Measurements from ENCODE around the gene PDK2.

The PDK2 gene

GRCh38 chr17:50117202-50118051 lies 22.3 kb downstream of the PDK2 start:
- DNase-seq (ENCODE audit: low read depth in 2 of 2): peak; percentile 27 to 38

DNA sequence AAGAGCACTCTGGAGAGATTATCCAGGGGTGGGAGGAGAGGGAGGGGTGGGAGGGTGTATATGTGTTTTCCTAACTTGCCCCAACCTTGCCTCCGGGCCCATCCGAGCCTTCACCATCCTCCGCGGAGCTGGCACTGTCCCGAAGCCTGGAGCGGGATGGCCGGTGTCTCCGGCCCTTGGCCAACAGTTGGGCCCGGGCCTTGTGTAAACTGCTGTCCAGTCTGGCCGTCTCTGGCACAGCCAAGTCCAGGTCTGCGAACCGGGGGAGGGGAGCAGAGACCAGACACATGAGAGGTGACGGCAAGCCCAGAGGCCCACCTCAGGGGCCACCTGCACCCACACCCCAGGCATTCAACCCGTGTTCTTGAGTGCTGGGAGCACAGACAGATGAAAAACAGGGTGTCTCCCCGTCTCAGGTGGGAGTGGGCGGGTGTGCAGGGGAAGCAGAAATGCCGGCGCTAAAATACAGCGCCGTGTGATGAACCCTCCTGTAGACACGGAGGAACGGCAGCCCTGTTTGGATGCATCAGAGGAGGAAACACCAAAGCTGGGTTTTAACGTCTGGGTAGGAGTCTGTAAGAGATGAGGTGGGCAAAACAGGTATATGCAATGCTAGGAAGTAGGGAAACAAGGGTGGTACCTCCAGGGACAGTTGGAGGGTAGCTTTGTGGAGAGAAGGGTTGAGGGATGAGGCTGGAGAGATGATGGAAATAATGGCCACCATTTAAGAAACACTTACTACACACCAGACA lies 23.1 kb downstream of the PDK2 start:
- DNase-seq (ENCODE audit: low read depth in 2 of 2): no peak

DNA sequence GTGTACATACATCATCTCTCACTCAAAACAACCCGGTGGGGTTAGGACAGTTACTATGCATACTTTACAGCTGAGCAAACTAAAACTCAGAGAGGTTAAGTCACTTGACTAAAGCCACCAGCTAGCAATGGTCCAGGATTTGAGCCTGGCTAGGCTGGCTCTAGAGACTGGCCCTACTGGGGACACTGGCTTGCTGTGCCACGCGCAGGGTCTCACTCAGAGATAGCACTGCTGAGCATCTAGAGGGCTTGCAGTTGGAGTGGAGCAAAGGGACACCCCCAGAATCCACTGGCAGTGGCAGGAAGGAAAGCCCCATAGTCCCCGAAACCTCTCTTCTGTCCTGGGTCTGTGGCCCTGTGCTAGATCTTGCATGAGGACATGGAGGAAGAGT lies 23.7 kb downstream of the PDK2 start:
- DNase-seq (ENCODE audit: low read depth in 2 of 2): no peak

DNA sequence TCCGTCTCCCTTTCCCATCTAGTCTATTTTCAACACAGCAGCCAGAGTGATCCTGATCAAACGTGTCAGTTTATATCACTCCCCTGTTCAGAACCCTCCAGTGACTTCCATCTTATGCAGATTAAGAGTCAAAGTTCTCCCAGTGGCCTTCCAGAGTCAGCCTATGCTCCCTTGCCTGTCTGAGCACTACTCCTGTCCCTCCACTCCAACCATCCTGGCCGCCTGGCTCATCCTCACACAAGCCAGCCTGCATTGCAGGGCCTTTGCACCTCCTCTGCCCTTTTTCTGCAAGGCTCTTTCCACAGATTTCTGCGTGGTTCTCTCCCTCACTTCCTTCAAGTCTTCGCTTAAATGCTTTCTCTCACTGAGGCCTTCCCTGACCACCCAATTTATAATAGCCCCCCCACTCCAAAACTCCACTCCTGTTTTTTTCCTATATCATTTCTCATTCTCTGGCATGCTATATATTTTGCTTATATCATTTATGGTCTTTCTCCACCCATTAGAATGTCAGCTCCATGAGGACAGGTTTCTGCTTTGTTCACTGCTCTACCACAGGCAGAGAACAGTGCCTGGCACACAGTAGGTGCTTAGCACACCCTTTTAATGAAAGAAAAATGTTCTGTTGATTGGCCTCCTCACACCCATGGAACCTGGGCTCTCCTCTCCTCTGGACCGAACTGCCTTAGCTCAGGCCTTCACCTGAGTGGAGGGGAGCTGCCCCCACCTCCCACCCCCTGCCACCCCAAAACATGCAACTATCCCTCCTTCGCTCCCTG lies 25.5 kb downstream of the PDK2 start:
- DNase-seq (ENCODE audit: low read depth in 2 of 2): no peak

GRCh38 chr17:50122945-50123344 lies 27.8 kb downstream of the PDK2 start:
- no peak for DNase-seq (ENCODE audit: low read depth in 2 of 2)

DNA sequence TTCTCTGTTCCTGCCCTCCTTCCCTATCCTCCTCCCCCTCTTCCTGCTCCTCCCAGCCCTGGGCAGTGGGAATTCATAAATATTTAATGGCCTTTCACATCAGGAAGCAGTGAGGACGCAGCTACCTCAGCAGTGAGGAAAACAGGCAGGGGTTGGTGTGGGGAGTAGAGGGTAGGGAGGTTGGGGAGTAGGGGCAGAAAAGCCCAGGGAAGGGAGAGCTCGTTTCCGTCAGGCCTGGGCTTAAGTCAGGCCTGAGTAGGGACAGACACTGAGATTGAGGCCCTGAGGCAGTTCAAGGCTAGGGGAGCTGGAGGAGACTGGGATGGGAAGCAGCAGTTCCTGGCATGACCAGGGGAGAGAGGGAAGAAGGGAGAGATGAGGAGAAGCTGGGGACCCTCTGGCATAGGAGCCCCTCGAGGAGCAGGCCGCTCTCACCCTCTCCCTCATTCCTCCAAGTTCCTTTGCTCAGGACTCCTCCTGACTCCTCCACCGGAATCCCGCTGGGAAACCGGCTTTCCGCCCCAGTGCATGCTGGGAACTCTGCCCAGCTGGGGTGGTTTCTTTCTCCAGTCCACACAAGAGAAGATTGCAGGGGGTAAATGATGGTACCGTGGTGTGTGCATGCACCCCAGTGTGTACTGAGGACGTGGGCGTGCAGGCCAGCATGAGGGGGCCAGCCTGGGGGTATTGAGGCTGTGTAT lies 28.6 kb downstream of the PDK2 start:
- DNase-seq (ENCODE audit: low read depth in 2 of 2): no peak

DNA sequence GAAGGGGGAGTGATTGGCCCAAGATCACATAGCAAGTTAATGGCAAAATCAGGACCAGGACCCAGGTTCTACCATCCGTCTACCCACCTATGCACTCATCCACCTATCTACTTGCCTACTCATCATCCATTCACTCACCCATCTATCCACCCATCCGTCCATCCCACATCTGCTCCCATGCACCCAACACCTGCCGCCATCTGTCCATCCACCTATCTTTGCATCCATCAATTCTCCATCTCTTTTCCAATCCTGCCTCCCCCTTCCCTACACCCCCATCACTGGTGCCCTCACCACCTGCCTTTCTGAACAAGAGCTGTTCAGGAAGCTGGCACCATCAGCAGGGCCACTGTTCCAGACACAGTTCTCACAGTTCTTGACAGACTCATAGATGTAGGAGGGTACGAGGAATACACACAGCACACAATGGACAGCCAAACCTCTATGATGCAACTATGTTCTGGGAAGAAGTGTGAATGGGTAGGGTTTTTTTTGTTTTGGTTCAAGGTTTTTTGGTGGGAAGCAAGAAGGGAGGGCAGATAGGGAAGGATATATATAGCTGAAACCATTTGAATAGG lies 30.4 kb downstream of the PDK2 start:
- DNase-seq (ENCODE audit: low read depth in 2 of 2): no peak

GRCh38 chr17:50127697-50128361 lies 32.7 kb downstream of the PDK2 start:
- no peak for DNase-seq (ENCODE audit: low read depth in 2 of 2)

DNA sequence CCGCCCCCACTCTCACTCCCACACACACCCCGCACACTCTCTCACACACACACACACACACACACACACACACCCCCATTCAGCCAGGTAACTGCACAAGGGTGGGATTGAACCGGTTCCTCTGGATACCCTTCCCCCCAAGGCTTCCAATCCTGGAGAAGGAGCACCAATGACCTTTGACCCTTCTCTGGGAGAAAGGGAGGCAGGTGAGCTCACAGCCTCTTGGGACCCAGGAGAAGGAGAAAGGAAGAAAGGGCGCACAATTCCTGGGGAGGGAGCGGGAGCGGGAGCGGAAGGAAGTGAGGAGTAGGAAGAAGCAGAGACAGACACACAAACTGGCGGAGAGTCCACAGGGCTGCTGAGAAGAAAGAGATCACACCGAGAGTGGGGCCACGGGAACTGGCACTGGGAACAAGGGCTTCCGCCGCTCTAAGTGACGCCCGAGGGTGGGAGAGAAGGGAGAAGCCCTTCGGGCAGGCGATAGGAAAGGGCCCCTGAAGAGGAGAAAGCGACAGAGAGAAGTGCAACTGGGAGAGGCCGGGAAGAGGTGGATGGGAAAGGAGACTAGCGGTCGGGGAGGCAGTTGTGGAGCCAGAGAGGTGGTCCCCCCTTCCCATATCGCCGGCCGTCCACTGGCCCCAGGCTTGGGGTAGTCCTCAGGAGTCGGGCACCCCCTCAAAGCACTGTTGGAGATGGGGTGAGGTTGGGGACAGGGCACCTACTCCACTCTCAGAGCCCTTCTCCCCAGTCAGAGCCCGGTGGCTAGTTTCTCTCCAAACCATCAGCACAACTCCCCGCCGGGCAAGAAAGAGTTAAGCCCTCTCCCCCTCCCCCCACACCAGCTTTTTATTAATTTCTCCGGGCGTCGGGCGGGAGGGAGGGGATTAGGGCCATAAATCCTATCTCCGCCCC lies 33.5 kb downstream of the PDK2 start:
- no peak for DNase-seq (ENCODE audit: low read depth in 2 of 2)

GRCh38 chr17:50129353-50129727 lies 34.2 kb downstream of the PDK2 start:
- no peak for DNase-seq (ENCODE audit: low read depth in 2 of 2)

DNA sequence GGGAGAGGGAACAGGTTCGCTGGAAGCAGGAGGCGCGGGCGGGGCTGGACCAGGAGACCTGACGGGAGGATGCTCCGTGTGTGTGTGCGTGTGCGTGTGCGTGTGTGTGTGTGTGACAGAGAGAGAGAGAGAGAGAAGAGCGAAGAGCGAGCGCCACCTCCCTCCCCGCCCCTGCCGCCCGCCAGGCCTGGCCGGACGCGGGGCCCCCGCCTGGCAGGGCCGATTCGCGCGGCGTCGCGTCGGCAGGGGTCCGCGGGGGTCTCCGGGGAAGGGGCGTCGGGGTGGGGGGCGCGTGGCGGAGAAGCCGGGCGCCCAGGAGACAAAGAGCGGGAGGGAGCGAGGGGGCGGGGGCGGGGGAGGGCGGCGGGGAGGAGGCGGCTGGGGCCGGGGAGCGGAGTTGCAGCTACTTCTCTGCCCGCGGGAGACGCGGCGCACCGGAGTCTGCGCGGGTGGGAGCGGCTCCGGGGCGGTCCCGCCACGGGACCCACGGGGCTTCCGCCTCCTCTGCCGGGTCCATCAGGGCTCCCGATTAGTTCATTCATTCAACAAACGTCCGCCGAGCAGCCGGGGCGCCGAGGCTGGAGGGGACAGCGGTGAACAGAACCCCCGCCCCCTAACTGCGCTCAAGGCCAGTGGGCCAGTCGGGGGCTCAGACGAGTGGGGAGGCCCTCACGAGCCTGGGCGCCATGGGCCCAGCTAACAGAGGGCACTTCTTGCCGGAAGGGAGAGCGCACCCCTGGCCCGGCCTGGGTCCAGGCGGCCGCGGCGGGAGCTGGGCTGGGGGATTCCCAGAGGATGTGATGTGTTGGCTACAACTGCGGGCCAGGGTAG lies 34.8 kb downstream of the PDK2 start, which contains the start of gene SAMD14:
SAMD14 (minus strand) TSS at position 433 of the 831 bp plus-strand sequence. CDS start 5,201 bp downstream, outside the sequence.
- no peak for DNase-seq (ENCODE audit: low read depth in 2 of 2)

DNA sequence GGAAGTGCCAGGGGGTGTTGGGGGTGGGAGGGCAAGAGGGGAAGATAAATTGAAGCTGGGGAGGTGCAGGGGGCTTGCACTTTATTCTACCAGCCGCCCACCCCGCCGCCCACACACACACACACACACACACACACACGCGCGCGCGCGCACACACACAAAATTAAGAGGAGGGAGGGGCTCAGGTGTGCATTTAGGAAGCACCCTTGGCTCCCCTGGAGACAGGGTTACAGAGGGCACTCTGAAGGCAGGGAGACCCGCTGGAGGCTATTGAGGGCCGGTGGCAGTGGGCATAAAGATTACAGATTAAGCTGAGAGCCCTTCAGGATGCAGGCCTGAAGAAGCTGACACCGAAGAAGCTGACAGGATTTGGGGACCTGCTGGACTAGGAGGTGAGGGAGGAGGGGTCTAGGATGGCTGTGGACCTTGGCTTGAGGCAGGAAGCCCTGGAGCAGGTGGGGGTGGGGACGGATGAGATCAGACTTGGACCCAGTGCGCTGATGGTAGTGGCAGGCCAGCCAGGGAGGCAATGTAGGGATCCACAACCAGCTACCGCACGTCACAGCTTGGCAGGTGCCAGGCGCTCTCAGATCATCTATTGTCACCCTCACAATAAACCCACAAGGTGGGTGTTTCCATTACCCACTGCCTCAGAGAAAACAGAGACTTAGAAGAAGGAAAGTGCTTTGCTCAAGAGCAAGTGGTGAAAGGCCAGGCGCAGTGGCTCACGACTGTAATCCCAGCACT lies 35.6 kb downstream of the PDK2 start:
- no peak for DNase-seq (ENCODE audit: low read depth in 2 of 2)

DNA sequence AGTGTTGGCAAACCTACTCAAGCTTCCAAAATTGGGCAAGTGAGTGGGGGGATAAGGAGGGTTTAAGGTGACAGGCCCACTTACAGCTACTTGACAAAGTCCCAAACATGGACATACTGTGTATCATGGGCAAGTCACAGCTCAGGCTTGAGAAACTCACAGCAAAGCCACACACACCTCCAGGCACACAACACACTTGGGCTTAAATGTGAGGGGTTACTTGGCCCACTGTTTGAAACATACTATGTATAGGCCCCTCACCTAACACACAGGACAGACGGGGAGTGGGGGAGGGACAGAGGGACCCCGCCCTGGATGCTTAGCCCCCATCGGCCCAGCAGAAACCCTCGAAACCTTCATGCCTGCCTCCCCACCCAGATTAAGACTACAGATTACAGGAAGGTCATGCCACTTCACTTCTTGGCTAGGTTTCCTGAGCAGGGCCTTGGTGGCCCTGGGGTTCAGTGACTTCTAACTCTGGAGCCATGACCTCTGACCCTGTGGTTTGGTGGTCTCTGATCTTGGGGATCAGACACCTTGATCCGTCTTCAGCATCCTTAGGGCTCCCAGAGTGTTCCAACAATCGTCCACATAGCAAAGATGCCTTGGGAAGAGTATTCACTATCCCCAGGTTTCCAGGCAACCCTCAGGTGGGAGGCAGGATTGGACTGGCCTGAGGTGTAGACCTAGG lies 37.1 kb downstream of the PDK2 start:
- DNase-seq (ENCODE audit: low read depth in 2 of 2): no peak

- DNase-seq (ENCODE audit: low read depth in 2 of 2): no peak
Observed at GRCh38 chr17:50133028-50133768, 38.0 kb downstream of the PDK2 start.

DNA sequence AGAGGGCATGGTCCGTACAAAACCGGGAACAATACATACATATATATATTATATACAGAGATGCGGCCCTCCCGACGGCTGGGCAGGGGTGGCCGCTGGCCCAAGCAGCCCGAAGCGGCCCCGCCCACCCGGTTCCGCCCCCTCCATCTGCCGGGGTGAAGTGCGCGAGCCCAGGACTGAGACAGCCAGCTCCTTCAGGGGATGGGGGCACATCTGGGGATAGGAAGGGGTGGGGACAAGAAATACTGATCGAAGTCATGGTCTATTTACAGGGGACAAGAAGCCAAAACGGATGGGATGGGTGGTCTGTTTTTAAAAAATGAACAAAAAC lies 38.6 kb downstream of the PDK2 start:
- no peak for DNase-seq (ENCODE audit: low read depth in 2 of 2)

DNA sequence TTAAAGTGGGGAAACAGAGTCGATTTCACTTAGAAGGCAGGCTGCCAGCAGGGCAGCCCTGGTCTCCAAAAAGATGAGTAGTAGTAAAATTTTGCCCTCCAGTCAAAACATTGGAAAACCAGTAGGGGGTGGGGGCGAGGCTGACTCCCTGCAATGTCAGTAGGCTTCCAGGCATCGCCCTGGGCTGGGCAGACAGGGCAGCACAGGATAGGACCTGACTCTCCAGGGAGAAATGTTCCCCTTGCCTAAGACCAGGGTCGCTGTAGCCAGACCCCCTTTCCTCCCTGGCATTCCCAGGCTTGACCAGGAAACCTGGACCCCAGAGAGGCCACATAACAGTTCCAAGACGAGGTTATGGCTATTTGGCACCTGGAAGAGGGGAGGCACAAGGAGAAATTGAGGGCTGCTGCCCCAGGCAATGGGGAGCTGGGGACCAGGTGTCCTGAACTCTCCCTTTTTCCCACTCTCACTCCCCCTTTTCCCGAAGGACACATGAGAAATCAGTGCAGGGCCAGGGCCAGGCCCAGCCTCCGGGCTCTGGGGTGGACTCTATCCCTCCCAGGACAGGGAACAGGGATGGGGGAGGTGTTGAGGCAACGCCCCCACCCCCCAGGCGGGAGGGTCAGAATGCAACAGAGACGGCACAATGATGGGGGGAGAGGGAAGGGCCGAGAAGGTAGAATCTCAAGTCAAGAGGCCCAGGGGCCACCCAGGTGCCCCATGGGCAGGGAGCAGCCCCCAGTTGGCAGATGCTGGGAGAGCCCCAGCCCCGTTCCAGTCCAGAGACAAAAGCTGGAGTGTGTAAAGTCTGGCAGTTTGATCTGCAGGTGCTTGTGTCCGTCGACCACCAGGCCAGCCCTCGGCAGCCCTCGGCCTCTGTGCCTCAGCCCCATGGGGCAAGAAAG lies 39.3 kb downstream of the PDK2 start:
- DNase-seq (ENCODE audit: low read depth in 2 of 2): no peak

All from stimulated activated CD8-positive, alpha-beta memory T cell treated with anti-CD3 and anti-CD28 coated beads, Interleukin-15, amount 100 ng/mL, for 4 hours (primary cell).